HCT116 (cell line): ENCODE measurements around the gene HMGCS2. TPM values are rescaled to one million over a fixed set of nuclear protein-coding genes. Genes with fewer than 3 reads are reported as not detected.

Experiments used
- ATAC-seq: fragments of 200-7000 bp; cut with Tn5 transposase; 2 replicates; pipeline ENCODE4 v1.9.1; 2020; ENCODE audit warnings: mild to moderate bottlenecking, moderate library complexity
- BruUV-seq: library from RNA; stranded (reverse); fragments of 400-500 nt; replicated peaks from 2 replicates; lab custom pipeline; 2021; lab: Mats Ljungman, UMichigan
- CTCF ChIA-PET: fragments of 300-600 bp; sonication (Branson Sonifier 250); formaldehyde crosslinking; loops from one replicate; lab custom pipeline; 2021; ENCODE audit warnings: antibody characterized with exemption; lab: Charles Lee
- POLR2A ChIA-PET: fragments of 300-600, 350-600 bp; sonication (Branson Sonifier 250); formaldehyde crosslinking; loops from one replicate; lab custom pipeline; 2021; ENCODE audit warnings: antibody characterized with exemption; lab: Charles Lee
- RAD21 ChIA-PET, 2 experiments: fragments of 300-600 bp; sonication (Branson Sonifier 250); formaldehyde crosslinking; loops; one replicate each; lab custom pipeline; 2023; ENCODE audit warnings: low total read pairs in 2 of 2; ENCODE audit not compliant: uncharacterized antibody in 2 of 2, unreplicated experiment in 2 of 2, low non-redundant PET in 1 of 2; lab: Charles Lee
- DNase-seq: peaks from one replicate; pipeline ENCODE4 v3.0.0-alpha.2; 2010; ENCODE audit warnings: low read depth, low spot score
- H2AFZ ChIP-seq: fragments of 200-600 bp; shearing (Covaris generic), sonication (generic); 2 replicates; pipeline ENCODE4 v1.6.1; 2017; ENCODE audit warnings: low read depth, mixed run types, mixed read lengths, antibody characterized with exemption, low read length; ENCODE audit not compliant: poor library complexity, severe bottlenecking
- H3K27ac ChIP-seq: 2 replicates; pipeline ENCODE4 v1.5.1; 2012; ENCODE audit warnings: low read depth, low read length
- H3K27me3 ChIP-seq: fragments of 200-600 bp; sonication (generic); 2 replicates; pipeline ENCODE4 v1.6.1; 2016; ENCODE audit warnings: mixed run types, low read length, mixed read lengths; ENCODE audit not compliant: insufficient read depth
- H3K36me3 ChIP-seq, 2 experiments: fragments of 200-500 bp in 1 of 2; fragments of 200-600 bp in 1 of 2; sonication (Bioruptor generic) in 1 of 2; sonication (generic) in 1 of 2; 2 replicates each; pipeline versions ENCODE4 v1.5.1 to v1.6.1; 2014 to 2016; ENCODE audit warnings: low read length in 2 of 2, inconsistent platforms in 1 of 2, mixed read lengths in 1 of 2, mixed run types in 1 of 2; ENCODE audit not compliant: insufficient read depth in 2 of 2, control insufficient read depth in 1 of 2
- H3K4me1 ChIP-seq, 2 experiments: fragments of 200-600 bp in 1 of 2; sonication (generic) in 1 of 2; 2 replicates each; pipeline versions ENCODE4 v1.5.1 to v1.6.1; 2012 to 2017; ENCODE audit warnings: low read length in 2 of 2, inconsistent platforms in 1 of 2, mild to moderate bottlenecking in 1 of 2, mixed read lengths in 1 of 2, mixed run types in 1 of 2, moderate library complexity in 1 of 2; ENCODE audit not compliant: insufficient read depth in 2 of 2, control insufficient read depth in 1 of 2
- H3K4me2 ChIP-seq: fragments of 200-600 bp; sonication (generic); 2 replicates; pipeline ENCODE4 v1.6.1; 2017; ENCODE audit warnings: mixed run types, low read length, mixed read lengths
- H3K4me3 ChIP-seq, 2 experiments: fragments of 200-600 bp in 1 of 2; sonication (generic) in 1 of 2; replicated peaks in 1 of 2; 2 replicates each; pipeline ENCODE4 v1.5.1; 2011 to 2016; ENCODE audit warnings: low read length in 2 of 2, control low read depth in 1 of 2, low read depth in 1 of 2, mild to moderate bottlenecking in 1 of 2, mixed read lengths in 1 of 2, mixed run types in 1 of 2
- H3K79me2 ChIP-seq: fragments of 200-600 bp; sonication (generic); 2 replicates; pipeline ENCODE4 v1.6.1; 2017; ENCODE audit warnings: mild to moderate bottlenecking, mixed run types, low read length, moderate library complexity, mixed read lengths; ENCODE audit not compliant: insufficient read depth
- H3K9ac ChIP-seq: fragments of 200-600 bp; sonication (generic); 2 replicates; pipeline ENCODE4 v1.6.1; 2016; ENCODE audit warnings: low read length, mixed read lengths
- H3K9me2 ChIP-seq: fragments of 200-600 bp; sonication (generic), shearing (Covaris generic); 2 replicates; pipeline ENCODE4 v1.6.1; 2017; ENCODE audit warnings: mixed run types, mild to moderate bottlenecking, moderate library complexity; ENCODE audit not compliant: insufficient read depth
- H3K9me3 ChIP-seq, 2 experiments: fragments of 200-500 bp in 1 of 2; fragments of 200-600 bp in 1 of 2; sonication (Bioruptor generic) in 1 of 2; sonication (generic) in 1 of 2; 2 replicates each; pipeline ENCODE4 v1.6.1; 2014 to 2017; ENCODE audit warnings: low read length in 2 of 2, mixed read lengths in 2 of 2, inconsistent platforms in 1 of 2, low read depth in 1 of 2, mild to moderate bottlenecking in 1 of 2, mixed run types in 1 of 2, moderate library complexity in 1 of 2; ENCODE audit not compliant: control insufficient read depth in 1 of 2, insufficient read depth in 1 of 2
- H4K20me1 ChIP-seq: fragments of 200-600 bp; sonication (generic), shearing (Covaris generic); 2 replicates; pipeline ENCODE4 v1.6.1; 2017; ENCODE audit warnings: mixed run types, mild to moderate bottlenecking, moderate library complexity; ENCODE audit not compliant: insufficient read depth
- CBX3 ChIP-seq: IDR thresholded peaks from 2 replicates; pipeline ENCODE4 v1.6.1; 2012; ENCODE audit warnings: low read depth
- CEBPB ChIP-seq: IDR thresholded peaks from 2 replicates; pipeline ENCODE4 v1.6.1; 2012; ENCODE audit warnings: low read depth
- EZH2 ChIP-seq: fragments of 200-600 bp; sonication (generic); IDR thresholded peaks from 2 replicates; pipeline ENCODE4 v1.6.1; 2017; ENCODE audit warnings: antibody characterized with exemption, mixed run types
- JUND ChIP-seq: IDR thresholded peaks from 2 replicates; pipeline ENCODE4 v1.6.1; 2012
- MAX ChIP-seq: IDR thresholded peaks from 2 replicates; pipeline ENCODE4 v1.6.1; 2012
- SIN3A ChIP-seq: IDR thresholded peaks from 2 replicates; pipeline ENCODE4 v1.6.1; 2012; ENCODE audit warnings: low read depth
- SP1 ChIP-seq: IDR thresholded peaks from 2 replicates; pipeline ENCODE4 v1.6.1; 2012; ENCODE audit warnings: low read depth
- SRF ChIP-seq: IDR thresholded peaks from 2 replicates; pipeline ENCODE4 v1.6.1; 2012; ENCODE audit warnings: low read depth
- TCF7L2 ChIP-seq: IDR thresholded peaks from 2 replicates; pipeline ENCODE4 v1.7.0; 2011; ENCODE audit warnings: borderline replicate concordance, inconsistent platforms; ENCODE audit not compliant: insufficient read depth, insufficient read length; ENCODE audit errors: extremely low read depth
- YY1 ChIP-seq: IDR thresholded peaks from 2 replicates; pipeline ENCODE4 v1.6.1; 2011; ENCODE audit warnings: low read length, low read depth, moderate library complexity, mild to moderate bottlenecking; ENCODE audit not compliant: insufficient replicate concordance; ENCODE audit errors: extremely low read depth
- ZFX ChIP-seq: fragments of 450-650 bp; IDR thresholded peaks from 2 replicates; pipeline ENCODE4 v1.6.1; 2017
- intact Hi-C: fragments of 100-400 bp; cut with micrococcal nuclease; formaldehyde crosslinking; loops from 2 replicates; pipeline ENCODE4 v1.10.0; 2022
- total RNA-seq: library from RNA; stranded (reverse); gene quantifications from one replicate; pipeline ENCODE4 v1.2.1, GENCODE V29; 2021; ENCODE audit not compliant: unreplicated experiment
- TF ChIP-seq, protein P1 (sequence below): IDR thresholded peaks from 2 replicates; pipeline ENCODE4 v1.6.1; 2012
- TF ChIP-seq, protein P2 (sequence below): IDR thresholded peaks from 2 replicates; pipeline ENCODE4 v1.6.1; 2011; ENCODE audit warnings: mild to moderate bottlenecking, low read length, moderate library complexity; ENCODE audit not compliant: insufficient replicate concordance; ENCODE audit errors: extremely low read depth
- TF ChIP-seq, protein P3 (sequence below), 3 experiments: fragments of 200-600 bp in 1 of 3; sonication (generic) in 1 of 3; IDR thresholded peaks in 2 of 3; conservative IDR thresholded peaks in 1 of 3; 2 replicates each; pipeline ENCODE4 v1.5.1; 2012 to 2017; ENCODE audit warnings: low read depth in 2 of 3, low read length in 2 of 3, antibody characterized with exemption in 1 of 3, borderline replicate concordance in 1 of 3, control low read depth in 1 of 3, mild to moderate bottlenecking in 1 of 3, mixed read lengths in 1 of 3, mixed run types in 1 of 3, moderate library complexity in 1 of 3; ENCODE audit not compliant: insufficient read depth in 1 of 3

Gene HMGCS2
- total RNA-seq, 1 experiment from 2014 or later: 0.20 TPM

GRCh38 chr1:119743308-119743707 lies 25.4 kb downstream of the HMGCS2 start:
- Histone ChIP-seq H3K4me1 (no peaks in the 10 kb centered on the region), H4K20me1 (no peaks in the 10 kb centered on the region), H3K27ac (0 out of 2 replicates have a peak overlapping the region, but pooled peaks have one; percentile 13), H3K4me3 (no peak overlapping the region), H3K79me2 (no peaks in the 10 kb centered on the region), H3K4me2 (no peak overlapping the region), H3K9ac (no peak overlapping the region), H2AFZ (no peak overlapping the region), H3K9me2 (no peaks in the 10 kb centered on the region), H3K27me3 (no peaks in the 10 kb centered on the region), H3K9me3 (no peaks in the 10 kb centered on the region), H3K36me3 (peaks cover 0 to 3% of the 10 kb centered on the region in 2 experiments; a peak in 1 of 4 replicates)
- TF ChIP-seq CEBPB (no peak), EZH2 (no peak), JUND (no peak), TCF7L2 (no peak), SIN3A (no peak), ZFX (no peak), SRF (no peak), CBX3 (no peak), YY1 (no peak), SP1 (no peak), MAX (no peak)
- TF ChIP-seq, protein P1, sequence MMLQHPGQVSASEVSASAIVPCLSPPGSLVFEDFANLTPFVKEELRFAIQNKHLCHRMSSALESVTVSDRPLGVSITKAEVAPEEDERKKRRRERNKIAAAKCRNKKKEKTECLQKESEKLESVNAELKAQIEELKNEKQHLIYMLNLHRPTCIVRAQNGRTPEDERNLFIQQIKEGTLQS: no peak
- TF ChIP-seq, protein P2, sequence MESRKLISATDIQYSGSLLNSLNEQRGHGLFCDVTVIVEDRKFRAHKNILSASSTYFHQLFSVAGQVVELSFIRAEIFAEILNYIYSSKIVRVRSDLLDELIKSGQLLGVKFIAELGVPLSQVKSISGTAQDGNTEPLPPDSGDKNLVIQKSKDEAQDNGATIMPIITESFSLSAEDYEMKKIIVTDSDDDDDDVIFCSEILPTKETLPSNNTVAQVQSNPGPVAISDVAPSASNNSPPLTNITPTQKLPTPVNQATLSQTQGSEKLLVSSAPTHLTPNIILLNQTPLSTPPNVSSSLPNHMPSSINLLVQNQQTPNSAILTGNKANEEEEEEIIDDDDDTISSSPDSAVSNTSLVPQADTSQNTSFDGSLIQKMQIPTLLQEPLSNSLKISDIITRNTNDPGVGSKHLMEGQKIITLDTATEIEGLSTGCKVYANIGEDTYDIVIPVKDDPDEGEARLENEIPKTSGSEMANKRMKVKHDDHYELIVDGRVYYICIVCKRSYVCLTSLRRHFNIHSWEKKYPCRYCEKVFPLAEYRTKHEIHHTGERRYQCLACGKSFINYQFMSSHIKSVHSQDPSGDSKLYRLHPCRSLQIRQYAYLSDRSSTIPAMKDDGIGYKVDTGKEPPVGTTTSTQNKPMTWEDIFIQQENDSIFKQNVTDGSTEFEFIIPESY: no peak
- TF ChIP-seq, protein P3, sequence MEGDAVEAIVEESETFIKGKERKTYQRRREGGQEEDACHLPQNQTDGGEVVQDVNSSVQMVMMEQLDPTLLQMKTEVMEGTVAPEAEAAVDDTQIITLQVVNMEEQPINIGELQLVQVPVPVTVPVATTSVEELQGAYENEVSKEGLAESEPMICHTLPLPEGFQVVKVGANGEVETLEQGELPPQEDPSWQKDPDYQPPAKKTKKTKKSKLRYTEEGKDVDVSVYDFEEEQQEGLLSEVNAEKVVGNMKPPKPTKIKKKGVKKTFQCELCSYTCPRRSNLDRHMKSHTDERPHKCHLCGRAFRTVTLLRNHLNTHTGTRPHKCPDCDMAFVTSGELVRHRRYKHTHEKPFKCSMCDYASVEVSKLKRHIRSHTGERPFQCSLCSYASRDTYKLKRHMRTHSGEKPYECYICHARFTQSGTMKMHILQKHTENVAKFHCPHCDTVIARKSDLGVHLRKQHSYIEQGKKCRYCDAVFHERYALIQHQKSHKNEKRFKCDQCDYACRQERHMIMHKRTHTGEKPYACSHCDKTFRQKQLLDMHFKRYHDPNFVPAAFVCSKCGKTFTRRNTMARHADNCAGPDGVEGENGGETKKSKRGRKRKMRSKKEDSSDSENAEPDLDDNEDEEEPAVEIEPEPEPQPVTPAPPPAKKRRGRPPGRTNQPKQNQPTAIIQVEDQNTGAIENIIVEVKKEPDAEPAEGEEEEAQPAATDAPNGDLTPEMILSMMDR (IDR thresholded peaks at IDR 0.05 in 2 of 3, conservative IDR thresholded peaks at IDR 0.05 in 1 of 3; ENCODE audit: borderline replicate concordance in 1 of 3, insufficient read depth in 1 of 3, low read depth in 2 of 3, low read length in 2 of 3): no peak
- intact Hi-C loops: loop anchor here (5.0 kb wide), 1 partner anchor 131 kb away; no protein-coding TSS in a partner anchor
- ChIA-PET CTCF (interaction anchor here (1.7 kb wide), 1 partner anchor 129 kb away, joined by 4 read pairs; no protein-coding TSS in a partner anchor), POLR2A (no interaction called here), RAD21 (no interaction called here)
- no TSS peak for BruUV-seq
- DNase-seq (no peak), ATAC-seq (no peak)
